Mucosa of descending colon (tissue), 3 donors: ENCODE results near the gene CDC25B. TPM values are rescaled to one million over a fixed set of nuclear protein-coding genes. Genes with fewer than 3 reads are reported as not detected.
"Not testable (repeated sequence)": the region's sequence is repeated elsewhere in the genome, so short reads cannot be mapped to it uniquely, and the experiment has no call there.

ENCODE experiments used
- ATAC-seq: fragments of 200-7000 bp; cut with Tn5 transposase; one replicate; pipeline ENCODE4 v1.9.1; 2020; ENCODE audit warnings: mild to moderate bottlenecking, moderate library complexity
- DNase-seq, 3 donors: peaks; one replicate each; pipeline ENCODE4 v3.0.0-alpha.2; 2020
- H3K36me3 ChIP-seq: fragments of 200-600 bp; one replicate; pipeline ENCODE4 v1.8.0; 2021; ENCODE audit warnings: low read depth, mild to moderate bottlenecking
- H3K4me1 ChIP-seq: fragments of 200-600 bp; one replicate; pipeline ENCODE4 v1.8.0; 2021; ENCODE audit warnings: low read depth, mild to moderate bottlenecking
- H3K4me3 ChIP-seq: fragments of 200-600 bp; one replicate; pipeline ENCODE4 v1.8.0; 2021; ENCODE audit warnings: mild to moderate bottlenecking
- H3K9me3 ChIP-seq: fragments of 200-600 bp; one replicate; pipeline ENCODE4 v1.8.0; 2021; ENCODE audit warnings: mild to moderate bottlenecking
- intact Hi-C, 2 donors: fragments of 100-400 bp; cut with DNase I in 1 of 2; cut with micrococcal nuclease in 1 of 2; formaldehyde crosslinking; loops; one replicate each; pipeline versions ENCODE4 v1.11.0 to v1.11.1; 2022; cut with DNase I, micrococcal nuclease
- total RNA-seq, 3 donors: library from RNA; stranded (reverse); fragmentation: NEBNext Ultra II Directional in 2 of 3; extraction: Animal tissue kit (Norgen Biotek cat#: 25700) in 2 of 3; gene quantifications; one replicate each; pipeline versions ENCODE4 v1.2.1 to v1.2.4, GENCODE V29; 2021 to 2023
- TF ChIP-seq, protein P1 (sequence below): fragments of 200-600 bp; IDR thresholded peaks from one replicate; pipeline ENCODE4 v1.8.0; 2022; ENCODE audit warnings: antibody characterized with exemption, mild to moderate bottlenecking
- donor health status: DM: no; HTN: no; CAD: no; lungs with moderate emphysema.
- donor health status: DM: no; HTN: no; CAD: no.
- donor health status: DM: no; HTN: yes; CAD: no.

Gene CDC25B
- total RNA-seq, 3 donors from 2014 or later: 12.2 to 52.0 (median 38.4) TPM

DNA sequence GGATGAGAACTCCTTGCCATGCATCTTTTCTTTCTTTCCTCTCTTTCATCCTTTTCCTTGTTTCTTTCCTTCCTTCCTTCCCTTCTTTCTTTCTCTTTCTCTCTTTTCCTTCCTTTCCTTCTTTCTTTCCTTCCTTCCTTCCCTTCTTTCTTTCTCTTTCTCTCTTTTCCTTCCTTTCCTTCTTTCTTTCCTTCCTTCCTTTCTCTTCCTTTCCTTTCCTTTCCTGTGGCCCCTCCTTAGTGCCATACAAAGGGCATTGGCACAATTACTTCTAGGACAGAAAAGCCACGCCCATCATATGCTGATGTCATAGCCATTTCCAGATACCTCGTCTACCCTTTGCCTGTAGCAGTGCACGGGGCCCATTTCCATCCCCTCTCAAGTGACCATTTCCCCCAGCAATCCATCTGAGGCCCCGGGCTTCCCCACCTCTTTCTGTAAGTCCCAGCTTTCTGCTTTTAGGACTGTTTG, 7.4 kb upstream of the CDC25B start:
- no peak overlapping the region for H3K4me3 ChIP-seq
- intact Hi-C loops: no loop called here
- no peaks in the 10 kb centered on the region for H3K36me3 ChIP-seq
- TF ChIP-seq, protein P1, sequence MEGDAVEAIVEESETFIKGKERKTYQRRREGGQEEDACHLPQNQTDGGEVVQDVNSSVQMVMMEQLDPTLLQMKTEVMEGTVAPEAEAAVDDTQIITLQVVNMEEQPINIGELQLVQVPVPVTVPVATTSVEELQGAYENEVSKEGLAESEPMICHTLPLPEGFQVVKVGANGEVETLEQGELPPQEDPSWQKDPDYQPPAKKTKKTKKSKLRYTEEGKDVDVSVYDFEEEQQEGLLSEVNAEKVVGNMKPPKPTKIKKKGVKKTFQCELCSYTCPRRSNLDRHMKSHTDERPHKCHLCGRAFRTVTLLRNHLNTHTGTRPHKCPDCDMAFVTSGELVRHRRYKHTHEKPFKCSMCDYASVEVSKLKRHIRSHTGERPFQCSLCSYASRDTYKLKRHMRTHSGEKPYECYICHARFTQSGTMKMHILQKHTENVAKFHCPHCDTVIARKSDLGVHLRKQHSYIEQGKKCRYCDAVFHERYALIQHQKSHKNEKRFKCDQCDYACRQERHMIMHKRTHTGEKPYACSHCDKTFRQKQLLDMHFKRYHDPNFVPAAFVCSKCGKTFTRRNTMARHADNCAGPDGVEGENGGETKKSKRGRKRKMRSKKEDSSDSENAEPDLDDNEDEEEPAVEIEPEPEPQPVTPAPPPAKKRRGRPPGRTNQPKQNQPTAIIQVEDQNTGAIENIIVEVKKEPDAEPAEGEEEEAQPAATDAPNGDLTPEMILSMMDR: no peak
- H3K9me3 ChIP-seq: no peaks in the 10 kb centered on the region
- ATAC-seq (peak; percentile 56), DNase-seq (peak; percentile 46 to 84 (median 54))
- H3K4me1 ChIP-seq: peaks cover 37% of the 10 kb centered on the region

DNA sequence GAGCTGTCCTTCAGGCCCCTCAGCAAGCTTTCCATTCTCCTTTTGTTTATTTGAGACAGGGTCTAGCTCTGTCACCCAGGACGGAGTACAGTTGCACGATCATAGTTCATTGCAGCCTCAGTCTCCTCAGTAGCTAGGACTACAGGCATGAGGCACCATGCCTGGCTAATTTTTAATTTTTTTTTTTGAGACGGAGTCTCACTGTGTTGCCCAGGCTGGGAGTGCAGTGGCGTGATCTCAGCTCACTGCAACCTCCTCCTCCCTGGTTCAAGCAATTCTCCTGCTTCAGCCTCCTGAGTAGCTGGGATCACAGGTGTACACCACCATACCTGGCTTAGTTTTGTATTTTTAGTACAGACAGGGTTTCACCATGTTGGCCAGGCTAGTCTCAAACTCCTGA, 6.9 kb upstream of the CDC25B start:
- H3K36me3 ChIP-seq, intact Hi-C loops, DNase-seq, H3K9me3 ChIP-seq, ATAC-seq, H3K4me3 ChIP-seq: not testable (repeated sequence)
- peaks cover 34% of the 10 kb centered on the region for H3K4me1 ChIP-seq

DNA sequence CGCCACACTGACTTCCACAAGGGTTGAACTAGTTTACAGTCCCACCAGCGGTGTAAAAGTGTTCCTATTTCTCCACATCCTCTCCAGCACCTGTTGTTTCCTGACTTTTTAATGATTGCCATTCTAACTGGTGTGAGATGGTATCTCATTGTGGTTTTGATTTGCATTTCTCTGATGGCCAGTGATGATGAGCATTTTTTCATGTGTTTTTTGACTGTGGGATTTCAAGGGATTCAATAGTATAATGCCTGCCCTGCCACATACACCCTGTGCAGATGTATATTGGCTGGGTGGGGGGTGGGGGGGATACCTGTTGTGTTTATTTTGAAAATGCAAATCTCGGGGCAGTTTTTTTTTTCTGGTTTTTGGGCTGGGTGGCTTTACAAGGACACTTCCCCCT, 1.9 kb upstream of the CDC25B start:
- DNase-seq, H3K9me3 ChIP-seq, H3K4me3 ChIP-seq, intact Hi-C loops, ATAC-seq, H3K36me3 ChIP-seq: not testable (repeated sequence)
- H3K4me1 ChIP-seq: peaks cover 26% of the 10 kb centered on the region

DNA sequence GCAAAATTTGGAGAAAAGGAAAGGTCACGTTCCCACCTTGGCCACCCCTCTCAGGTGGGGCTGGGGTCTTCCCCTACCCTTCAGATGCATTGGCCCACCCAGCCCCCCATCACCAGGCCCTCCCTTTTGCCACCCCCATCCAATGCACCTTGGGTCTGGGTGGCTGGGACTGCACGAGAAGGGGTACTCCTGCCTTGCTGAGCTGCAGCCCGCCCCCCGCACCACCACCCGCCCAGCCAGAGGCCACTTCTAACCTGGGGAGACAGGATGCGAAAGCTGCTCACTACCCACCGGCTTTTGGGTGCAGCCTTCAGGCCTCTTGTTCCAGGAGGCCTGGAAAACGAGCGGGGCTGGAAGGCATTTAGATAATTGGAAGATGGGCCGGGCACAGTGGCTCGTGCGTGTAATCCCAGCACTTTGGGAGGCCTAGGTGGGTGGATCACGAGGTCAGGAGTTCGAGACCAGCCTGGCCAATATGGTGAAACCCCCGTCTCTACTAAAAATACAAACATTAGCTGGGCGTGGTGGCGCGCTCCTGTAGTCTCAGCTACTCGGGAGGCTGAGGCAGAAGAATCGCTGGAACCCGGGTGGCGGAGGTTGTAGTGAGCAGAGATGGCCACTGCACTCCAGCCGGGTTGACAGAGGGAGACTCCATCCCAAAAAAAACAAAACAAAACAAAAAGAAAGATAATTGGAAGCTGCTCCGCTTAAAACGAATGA, 1.2 kb upstream of the CDC25B start:
- intact Hi-C loops: no loop called here
- ATAC-seq (no peak), DNase-seq (peak in 1 of 3 donors; percentile 63)
- H3K36me3 ChIP-seq: no peaks in the 10 kb centered on the region
- H3K4me1 ChIP-seq: peaks cover 33% of the 10 kb centered on the region
- no peak overlapping the region for H3K4me3 ChIP-seq
- H3K9me3 ChIP-seq: no peaks in the 10 kb centered on the region
- TF ChIP-seq, protein P1: no peak

DNA sequence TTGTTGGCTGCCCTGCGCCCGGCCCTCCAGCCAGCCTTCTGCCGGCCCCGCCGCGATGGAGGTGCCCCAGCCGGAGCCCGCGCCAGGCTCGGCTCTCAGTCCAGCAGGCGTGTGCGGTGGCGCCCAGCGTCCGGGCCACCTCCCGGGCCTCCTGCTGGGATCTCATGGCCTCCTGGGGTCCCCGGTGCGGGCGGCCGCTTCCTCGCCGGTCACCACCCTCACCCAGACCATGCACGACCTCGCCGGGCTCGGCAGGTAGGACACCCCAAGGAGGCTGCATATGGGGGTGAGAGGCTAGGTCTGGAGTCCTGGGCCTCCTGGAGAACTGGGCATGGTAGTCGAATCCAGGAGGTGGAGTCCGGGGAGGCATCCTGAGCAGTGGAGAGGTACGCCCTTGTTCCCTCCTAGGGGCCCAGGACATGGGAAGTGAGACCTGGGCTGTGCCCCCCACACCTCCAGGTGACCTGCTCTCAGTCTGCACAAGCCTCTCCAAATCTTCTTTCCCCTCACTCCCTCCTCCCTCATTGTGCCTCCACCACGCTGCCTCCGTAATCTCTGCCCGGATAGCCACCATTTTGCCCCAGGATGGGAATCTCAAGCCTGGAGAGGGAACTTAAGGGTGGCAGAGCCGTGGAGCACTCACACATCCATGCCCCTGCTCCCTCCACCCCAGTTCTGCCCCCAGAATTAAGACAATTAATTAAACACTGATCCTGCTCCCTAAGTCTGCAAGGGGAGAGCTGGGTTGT, 541 bp downstream of the CDC25B start:
- no peaks in the 10 kb centered on the region for H3K9me3 ChIP-seq
- intact Hi-C loops: no loop called here
- ATAC-seq (peak; percentile 1), DNase-seq (peak in 2 of 3 donors; percentile 59 to 73)
- H3K4me3 ChIP-seq: peak overlapping the region; percentile 17
- H3K4me1 ChIP-seq: peaks cover 34% of the 10 kb centered on the region
- TF ChIP-seq, protein P1: no peak
- no peaks in the 10 kb centered on the region for H3K36me3 ChIP-seq

DNA sequence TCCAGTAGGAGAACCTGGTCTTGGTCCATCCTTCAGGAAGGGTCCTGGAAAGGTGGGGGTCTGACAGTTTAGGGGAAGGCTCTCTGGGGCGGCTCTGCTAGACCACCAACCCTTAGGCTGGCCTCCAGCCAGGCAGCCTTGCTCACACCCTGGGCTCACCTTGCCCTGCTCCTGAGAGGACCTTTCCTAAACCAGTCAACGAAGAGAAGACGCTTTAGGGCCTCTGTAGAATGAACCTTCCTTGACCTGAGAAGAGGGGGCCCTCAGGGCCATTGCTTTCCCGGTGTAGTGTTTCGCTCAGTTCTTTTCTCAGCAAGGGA, 1.1 kb downstream of the CDC25B start:
- H3K4me1 ChIP-seq: peaks cover 34% of the 10 kb centered on the region
- peak in 2 of 3 donors; percentile 34 to 52 for DNase-seq

More for the DNA sequence above, 1.1 kb downstream of the CDC25B start:
- H3K9me3 ChIP-seq: no peaks in the 10 kb centered on the region
- H3K4me3 ChIP-seq: no peak overlapping the region
- ATAC-seq: no peak
- no peaks in the 10 kb centered on the region for H3K36me3 ChIP-seq
- TF ChIP-seq, protein P1: no peak
- intact Hi-C loops: no loop called here
